HepG2 (cell line): ENCODE results near the gene UMOD. TPM values are rescaled to one million over a fixed set of nuclear protein-coding genes. Genes with fewer than 3 reads are reported as not detected.

Source experiments
- ARID2 ChIP-seq: sonication (generic); formaldehyde crosslinking; IDR thresholded peaks from 2 replicates; pipeline ENCODE4 v1.8.1; 2022; ENCODE audit warnings: mild to moderate bottlenecking, missing genetic modification reagents, borderline replicate concordance
- ATF6 ChIP-seq: sonication (generic); formaldehyde crosslinking; conservative IDR thresholded peaks from 2 replicates; pipeline ENCODE4 v1.4.0; 2020; ENCODE audit warnings: missing genetic modification reagents
- EP300 ChIP-seq, 3 experiments: sonication (generic) in 1 of 3; formaldehyde crosslinking in 1 of 3; IDR thresholded peaks; 2 replicates each; pipeline versions ENCODE4 v1.5.1 to v1.6.1; 2011 to 2020; ENCODE audit warnings: low read depth in 2 of 3, low read length in 2 of 3, borderline replicate concordance in 1 of 3, improper control_type of control experiment in 1 of 3, mild to moderate bottlenecking in 1 of 3, missing genetic modification reagents in 1 of 3, moderate library complexity in 1 of 3
- MXD3 ChIP-seq: IDR thresholded peaks from 2 replicates; pipeline ENCODE4 v1.6.1; 2016; ENCODE audit warnings: mild to moderate bottlenecking, missing biosample characterization, missing genetic modification reagents
- NRL ChIP-seq: sonication (generic); formaldehyde crosslinking; IDR thresholded peaks from 2 replicates; pipeline ENCODE4 v1.5.0; 2020; ENCODE audit warnings: missing genetic modification reagents, mild to moderate bottlenecking, moderate library complexity, borderline replicate concordance
- PHF21A ChIP-seq: sonication (generic); formaldehyde crosslinking; IDR thresholded peaks from 2 replicates; pipeline ENCODE4 v1.5.0; 2020; ENCODE audit warnings: mild to moderate bottlenecking, missing genetic modification reagents
- POLR2AphosphoS2 ChIP-seq: IDR thresholded peaks from 2 replicates; pipeline ENCODE4 v1.6.1; 2011; ENCODE audit warnings: low read depth, low read length, improper control_type of control experiment
- REST ChIP-seq, 2 experiments: IDR thresholded peaks; 2 replicates each; pipeline ENCODE4 v1.6.1; 2011 to 2012; ENCODE audit warnings: low read length in 2 of 2, borderline replicate concordance in 1 of 2, low read depth in 1 of 2, mild to moderate bottlenecking in 1 of 2, moderate library complexity in 1 of 2
- SIX1 ChIP-seq: sonication (generic); formaldehyde crosslinking; IDR thresholded peaks from 2 replicates; pipeline ENCODE4 v1.4.0; 2020; ENCODE audit warnings: missing genetic modification reagents, borderline replicate concordance
- TFE3 ChIP-seq: IDR thresholded peaks from 2 replicates; pipeline ENCODE4 v1.6.1; 2016
- ZNF280D ChIP-seq: sonication (generic); formaldehyde crosslinking; IDR thresholded peaks from 2 replicates; pipeline ENCODE4 v1.5.1; 2020; ENCODE audit warnings: mild to moderate bottlenecking, missing genetic modification reagents
- ZNF333 ChIP-seq: sonication (generic); formaldehyde crosslinking; IDR thresholded peaks from 2 replicates; pipeline ENCODE4 v1.4.0; 2020; ENCODE audit warnings: mild to moderate bottlenecking, missing genetic modification reagents, borderline replicate concordance
- ZNF44 ChIP-seq: sonication (generic); formaldehyde crosslinking; IDR thresholded peaks from 2 replicates; pipeline ENCODE4 v1.5.1; 2020; ENCODE audit warnings: mild to moderate bottlenecking, missing genetic modification reagents
- ZNF558 ChIP-seq: sonication (generic); formaldehyde crosslinking; IDR thresholded peaks from 2 replicates; pipeline ENCODE4 v1.9.0; 2022; ENCODE audit warnings: mild to moderate bottlenecking, missing genetic modification reagents, borderline replicate concordance
- polyA plus RNA-seq, 8 experiments: library from polyadenylated mRNA; depleted of rRNA in 3 of 8; stranded (reverse) in 7 of 8; unstranded in 1 of 8; fragments of >200 nt; fragmentation: Illumina TruSeq in 4 of 8; extraction: Trizol in 4 of 8; gene quantifications; 2 replicates each; pipeline versions ENCODE4 v1.2.1 to v1.2.3, GENCODE V29; 2011 to 2016; ENCODE audit warnings: low read depth in 4 of 8, missing spikeins in 1 of 8, mixed read lengths in 1 of 8; ENCODE audit not compliant: insufficient read depth in 1 of 8
- total RNA-seq, 5 experiments: library from RNA; depleted of rRNA; stranded (reverse); fragments of >200 nt; fragmentation: Illumina TruSeq; extraction: Trizol; gene quantifications; 2 replicates each; pipeline ENCODE4 v1.2.3, GENCODE V29; 2016; ENCODE audit warnings: low read depth in 1 of 5

UMOD gene
- total and polyA plus RNA-seq, 2 of the 13 experiments (the other 11 are each of a cell fraction or from before 2014, with no cell fraction given): not detected

GRCh38 chr16:20385844-20386832 lies 33.6 kb upstream of the UMOD start (continued):
- TF ChIP-seq PHF21A (CRISPR knock-in tag): peak; percentile 42; the same call in 1 of the 2 replicates
- 0 out of 2 replicates have a peak, but pooled peaks have one; percentile 37 for TF ChIP-seq ZNF333 (CRISPR knock-in tag)
- TF ChIP-seq REST (IDR thresholded peaks at IDR 0.05; ENCODE audit: borderline replicate concordance in 1 of 2, low read depth in 1 of 2, low read length in 2 of 2): peak in 1 of 2 experiments; percentile 68; a peak in 2 of 4 replicates
- TF ChIP-seq SIX1: 0 out of 2 replicates have a peak, but pooled peaks have one; percentile 2
- peak; percentile 23; the same call in 1 of the 2 replicates for TF ChIP-seq MXD3
- peak; percentile 97 for TF ChIP-seq ZNF280D (CRISPR knock-in tag)
- TF ChIP-seq TFE3: no peak
- peak; percentile 70; the same call in 1 of the 2 replicates for TF ChIP-seq ZNF44
- TF ChIP-seq ARID2 (CRISPR knock-in tag): no peak
- peak in 1 of 2 experiments; percentile 73; a peak in 1 of 4 replicates for TF ChIP-seq EP300 (IDR thresholded peaks at IDR 0.05; ENCODE audit: low read depth in 2 of 2, low read length in 2 of 2)
- TF ChIP-seq EP300 (CRISPR knock-in tag; IDR thresholded peaks at IDR 0.05; ENCODE audit: borderline replicate concordance): no peak
- 0 out of 2 replicates have a peak, but pooled peaks have one; percentile 42 for TF ChIP-seq ATF6 (CRISPR knock-in tag)
- TF ChIP-seq NRL: peak; percentile 72; the same call in 1 of the 2 replicates
- TF ChIP-seq POLR2AphosphoS2: no peak
- no peak for TF ChIP-seq ZNF558 (CRISPR knock-in tag)
